HT-29 (cell line): Measurements from ENCODE around the gene YPEL3. TPM values are rescaled to one million over a fixed set of nuclear protein-coding genes. Genes with fewer than 3 reads are reported as not detected.

Source experiments
- DNase-seq: peaks from one replicate; pipeline ENCODE4 v3.0.0-alpha.2; 2015; ENCODE audit warnings: low spot score
- total RNA-seq: library from RNA; depleted of rRNA; stranded (reverse); fragments of >200 nt; shearing (Covaris generic); gene quantifications from 2 replicates; pipeline ENCODE4 v1.2.3, GENCODE V29; 2014; rRNA removed

YPEL3 gene
- total RNA-seq, 1 experiment from 2014 or later: 16.2 TPM

- no peak for DNase-seq
These were observed 44.5 kb downstream of the YPEL3 start for GRCh38 chr16:30051518-30051917.

GRCh38 chr16:30049871-30050270 lies 46.1 kb downstream of the YPEL3 start:
- DNase-seq: no peak

GRCh38 chr16:30046588-30046987 lies 49.4 kb downstream of the YPEL3 start:
- DNase-seq: no peak

- no peak for DNase-seq
These were observed 49.8 kb downstream of the YPEL3 start for GRCh38 chr16:30046178-30046577.

Other genes with a start within 250 kb of the YPEL3 start
- 90.0 and 91.7 TPM in 2 replicates for gene CDIPT, start 233.0 kb downstream of the YPEL3 start, total RNA-seq
- 12.3 and 17.8 TPM in 2 replicates for gene SEZ6L2, start 196.7 kb downstream of the YPEL3 start, total RNA-seq
- gene ASPHD1, start 195.7 kb downstream of the YPEL3 start, total RNA-seq: 19.5 and 24.0 TPM in 2 replicates
- 20.4 and 25.9 TPM in 2 replicates for gene KCTD13, start 170.0 kb downstream of the YPEL3 start, total RNA-seq
- gene TMEM219, start 134.1 kb downstream of the YPEL3 start, total RNA-seq: 103 and 110 TPM in 2 replicates
- gene TAOK2, start 122.3 kb downstream of the YPEL3 start, total RNA-seq: 56.5 and 56.8 TPM in 2 replicates
- 21.1 and 23.2 TPM in 2 replicates for gene HIRIP3, start 100.6 kb downstream of the YPEL3 start, total RNA-seq
- 72.2 and 79.2 TPM in 2 replicates for gene INO80E, start 100.0 kb downstream of the YPEL3 start, total RNA-seq
- gene DOC2A, start 85.2 kb downstream of the YPEL3 start, total RNA-seq: 0.89 TPM in 1 of 2 replicates, not detected in the other
- gene C16orf92, start 73.0 kb downstream of the YPEL3 start, total RNA-seq: not detected in 2 replicates
- gene TLCD3B, start 64.9 kb downstream of the YPEL3 start, total RNA-seq: 0.79 TPM in 1 of 2 replicates, not detected in the other
- gene ALDOA, start 30.5 kb downstream of the YPEL3 start, total RNA-seq: 1,983 and 2,051 TPM in 2 replicates
- gene PPP4C, start 20.2 kb downstream of the YPEL3 start, total RNA-seq: 215 and 226 TPM in 2 replicates
- 2.5 and 3.5 TPM in 2 replicates for gene TBX6, start 4.3 kb downstream of the YPEL3 start, total RNA-seq
- gene GDPD3, start 17.3 kb upstream of the YPEL3 start, total RNA-seq: 1.2 and 1.5 TPM in 2 replicates
- gene MAPK3, start 27.0 kb upstream of the YPEL3 start, total RNA-seq: 34.5 and 39.2 TPM in 2 replicates
- 7.6 and 10.1 TPM in 2 replicates for gene CORO1A, start 87.4 kb upstream of the YPEL3 start, total RNA-seq
- gene BOLA2B, start 97.5 kb upstream of the YPEL3 start, total RNA-seq: 143 and 216 TPM in 2 replicates
- 81.6 and 97.9 TPM in 2 replicates for gene SLX1A, start 97.7 kb upstream of the YPEL3 start, total RNA-seq
- gene SULT1A3, start 103.0 kb upstream of the YPEL3 start, total RNA-seq: 7.5 and 14.0 TPM in 2 replicates
- gene NPIPB13, start 152.3 kb upstream of the YPEL3 start, total RNA-seq: 0.39 and 1.0 TPM in 2 replicates